SU-DHL-6 (cell line): Measurements from ENCODE around the gene ZNF664.

Source experiments
- CTCF ChIP-seq: fragments of 200-600 bp; sonication (generic); IDR thresholded peaks from one replicate; pipeline ENCODE4 v1.5.1; 2017; ENCODE audit warnings: antibody characterized with exemption, mild to moderate bottlenecking, low read length, moderate library complexity; ENCODE audit not compliant: insufficient read depth, poor library complexity, severe bottlenecking
- EZH2phosphoT487 ChIP-seq: fragments of 200-600 bp; sonication (generic), shearing (Covaris generic); conservative IDR thresholded peaks from 2 replicates; pipeline ENCODE4 v1.6.1; 2018; ENCODE audit warnings: mild to moderate bottlenecking, antibody characterized with exemption, low read length, moderate library complexity, mixed read lengths

GRCh38 chr12:123961585-123962345 lies 11.2 kb upstream of the ZNF664 start:
- no peak for TF ChIP-seq CTCF
- no peak for TF ChIP-seq EZH2phosphoT487
